HepG2 (cell line): ENCODE measurements around the gene SELENOV. TPM values are rescaled to one million over a fixed set of nuclear protein-coding genes. Genes with fewer than 3 reads are reported as not detected.

Source experiments
- ARNT ChIP-seq: fragments of 450-650 bp; IDR thresholded peaks from 2 replicates; pipeline ENCODE4 v1.6.1; 2017
- CCAR2 ChIP-seq: fragments of 200-400 bp; formaldehyde crosslinking; optimal IDR thresholded peaks from 2 replicates; pipeline ENCODE3; 2018; ENCODE audit warnings: low read depth, mild to moderate bottlenecking, low read length, moderate library complexity
- HDAC2 ChIP-seq: sonication (generic); formaldehyde crosslinking; IDR thresholded peaks from 2 replicates; pipeline ENCODE4 v1.4.0; 2020; ENCODE audit warnings: missing genetic modification reagents
- HMGXB4 ChIP-seq, 2 experiments: sonication (generic) in 1 of 2; formaldehyde crosslinking in 1 of 2; IDR thresholded peaks; 2 replicates each; pipeline versions ENCODE4 v1.4.0 to v1.6.1; 2018 to 2020; ENCODE audit warnings: missing genetic modification reagents in 2 of 2, borderline replicate concordance in 1 of 2, low read depth in 1 of 2, mild to moderate bottlenecking in 1 of 2, missing biosample characterization in 1 of 2
- MBD4 ChIP-seq: IDR thresholded peaks from 2 replicates; pipeline ENCODE4 v1.6.1; 2012; ENCODE audit warnings: low read length, inconsistent platforms, borderline replicate concordance
- MEF2D ChIP-seq: sonication (generic); formaldehyde crosslinking; IDR thresholded peaks from 2 replicates; pipeline ENCODE4 v1.5.1; 2020; ENCODE audit warnings: mild to moderate bottlenecking, missing genetic modification reagents
- MXD1 ChIP-seq: sonication (generic); formaldehyde crosslinking; IDR thresholded peaks from 2 replicates; pipeline ENCODE4 v1.4.0; 2020; ENCODE audit warnings: mild to moderate bottlenecking, missing genetic modification reagents
- RCOR2 ChIP-seq: IDR thresholded peaks from 2 replicates; pipeline ENCODE4 v1.6.1; 2016; ENCODE audit warnings: missing biosample characterization, missing genetic modification reagents
- RXRB ChIP-seq: IDR thresholded peaks from 2 replicates; pipeline ENCODE4 v1.6.1; 2016; ENCODE audit warnings: borderline replicate concordance, missing genetic modification reagents, missing compliant biosample characterization
- SIN3A ChIP-seq: IDR thresholded peaks from 2 replicates; pipeline ENCODE4 v1.6.1; 2011; ENCODE audit warnings: low read depth, mild to moderate bottlenecking, control low read depth, low read length, borderline replicate concordance
- ZNF292 ChIP-seq: sonication (generic); formaldehyde crosslinking; IDR thresholded peaks from 2 replicates; pipeline ENCODE4 v1.8.1; 2022; ENCODE audit warnings: mild to moderate bottlenecking, low read depth, missing genetic modification reagents, borderline replicate concordance
- ZNF451 ChIP-seq: sonication (generic); formaldehyde crosslinking; IDR thresholded peaks from 2 replicates; pipeline ENCODE4 v1.5.0; 2020; ENCODE audit warnings: mild to moderate bottlenecking, missing genetic modification reagents
- ZNF564 ChIP-seq: sonication (generic); formaldehyde crosslinking; IDR thresholded peaks from 2 replicates; pipeline ENCODE4 v1.8.1; 2023; ENCODE audit warnings: mild to moderate bottlenecking, missing genetic modification reagents
- ZNF646 ChIP-seq: sonication (generic); formaldehyde crosslinking; IDR thresholded peaks from 2 replicates; pipeline ENCODE4 v1.9.0; 2021; ENCODE audit warnings: mild to moderate bottlenecking, missing genetic modification reagents
- ZNF691 ChIP-seq: sonication (generic); formaldehyde crosslinking; IDR thresholded peaks from 2 replicates; pipeline ENCODE4 v1.4.0; 2020; ENCODE audit warnings: missing genetic modification reagents, low read depth, mild to moderate bottlenecking, borderline replicate concordance
- ZNF883 ChIP-seq: sonication (generic); formaldehyde crosslinking; IDR thresholded peaks from 2 replicates; pipeline ENCODE4 v1.5.1; 2020; ENCODE audit warnings: mild to moderate bottlenecking, missing genetic modification reagents; ENCODE audit errors: not compliant biosample characterization
- polyA plus RNA-seq, 8 experiments: library from polyadenylated mRNA; depleted of rRNA in 3 of 8; stranded (reverse) in 7 of 8; unstranded in 1 of 8; fragments of >200 nt; fragmentation: Illumina TruSeq in 4 of 8; extraction: Trizol in 4 of 8; gene quantifications; 2 replicates each; pipeline versions ENCODE4 v1.2.1 to v1.2.3, GENCODE V29; 2011 to 2016; ENCODE audit warnings: low read depth in 4 of 8, missing spikeins in 1 of 8, mixed read lengths in 1 of 8; ENCODE audit not compliant: insufficient read depth in 1 of 8
- total RNA-seq, 5 experiments: library from RNA; depleted of rRNA; stranded (reverse); fragments of >200 nt; fragmentation: Illumina TruSeq; extraction: Trizol; gene quantifications; 2 replicates each; pipeline ENCODE4 v1.2.3, GENCODE V29; 2016; ENCODE audit warnings: low read depth in 1 of 5

The SELENOV gene
- total and polyA plus RNA-seq, 2 of the 13 experiments (the other 11 are each of a cell fraction or from before 2014, with no cell fraction given): not detected

- TF ChIP-seq ZNF646 (CRISPR knock-in tag) (peak; percentile 86; the same call in 1 of the 2 replicates), ZNF883 (CRISPR knock-in tag) (no peak), SIN3A (0 out of 2 replicates have a peak, but pooled peaks have one; percentile 16), ZNF564 (CRISPR knock-in tag) (no peak), HMGXB4 (CRISPR knock-in tag; IDR thresholded peaks at IDR 0.05; ENCODE audit: borderline replicate concordance in 1 of 2, low read depth in 1 of 2) (no peak), MEF2D (CRISPR knock-in tag) (no peak), ZNF451 (CRISPR knock-in tag) (no peak), MBD4 (no peak), ZNF691 (CRISPR knock-in tag) (no peak), ARNT (no peak), MXD1 (CRISPR knock-in tag) (no peak), ZNF292 (CRISPR knock-in tag) (peak; percentile 54; the same call in 1 of the 2 replicates), CCAR2 (no peak), RCOR2 (CRISPR knock-in tag) (no peak), RXRB (CRISPR knock-in tag) (0 out of 2 replicates have a peak, but pooled peaks have one; percentile 12), HDAC2 (CRISPR knock-in tag) (0 out of 2 replicates have a peak, but pooled peaks have one; percentile 31)
Measured at GRCh38 chr19:39557811-39558623, 43.1 kb downstream of the SELENOV start (continued).
